RPMI7951 (cell line): ENCODE results near the gene FAM181A. TPM values are rescaled to one million over a fixed set of nuclear protein-coding genes. Genes with fewer than 3 reads are reported as not detected.
A peak's percentile ranks its signal among the peaks of the same experiment; 100 is the strongest.

Experiments used
- DNase-seq: peaks from one replicate; pipeline ENCODE4 v3.0.0-alpha.2; 2012; ENCODE audit warnings: low read depth
- total RNA-seq: library from RNA; depleted of rRNA; stranded (reverse); fragments of >200 nt; shearing (Covaris generic); gene quantifications from 2 replicates; pipeline ENCODE4 v1.2.3, GENCODE V29; 2014

Gene FAM181A
- total RNA-seq, 1 experiment from 2014 or later = not detected

DNA sequence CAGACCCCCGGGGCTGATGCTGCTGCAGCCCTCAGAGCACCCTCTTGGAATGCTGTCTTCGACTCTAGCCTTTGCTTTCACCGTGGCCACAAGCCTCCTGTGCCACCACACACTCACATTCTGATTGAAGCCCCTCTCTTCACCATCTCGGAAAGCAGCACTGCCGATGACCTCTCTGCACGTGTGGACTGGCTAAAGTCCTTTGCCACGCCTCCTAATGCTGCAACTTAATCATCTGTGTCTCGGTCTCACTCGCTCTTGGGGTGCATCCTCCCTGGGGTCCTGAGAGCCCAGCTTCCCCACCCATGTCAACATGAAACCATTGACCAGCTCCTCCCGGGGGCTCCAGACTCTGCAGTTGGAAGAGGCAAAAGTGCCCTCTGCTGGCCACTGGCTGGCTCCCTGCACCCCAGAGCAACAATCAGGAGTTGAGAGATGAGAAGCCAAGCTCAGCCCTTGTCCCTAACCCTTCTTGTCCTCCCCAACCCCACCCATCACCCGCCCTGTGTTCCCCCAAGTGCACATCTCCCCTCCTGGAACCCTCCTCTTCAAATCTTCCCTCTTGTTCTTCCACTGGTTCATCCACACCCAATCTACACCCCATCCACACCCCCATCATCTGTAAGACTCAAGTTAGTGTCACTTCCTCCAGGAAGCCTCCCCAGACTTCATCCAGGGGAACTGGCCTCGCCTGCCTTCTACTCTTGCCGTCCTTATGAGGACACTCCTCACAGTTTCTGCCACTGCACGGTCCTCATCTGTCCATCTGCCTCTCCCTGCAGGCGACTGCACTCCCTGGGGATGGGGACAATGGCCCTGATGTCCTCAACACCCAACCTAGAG lies 23.6 kb upstream of the FAM181A start:
- no peak for DNase-seq

DNA sequence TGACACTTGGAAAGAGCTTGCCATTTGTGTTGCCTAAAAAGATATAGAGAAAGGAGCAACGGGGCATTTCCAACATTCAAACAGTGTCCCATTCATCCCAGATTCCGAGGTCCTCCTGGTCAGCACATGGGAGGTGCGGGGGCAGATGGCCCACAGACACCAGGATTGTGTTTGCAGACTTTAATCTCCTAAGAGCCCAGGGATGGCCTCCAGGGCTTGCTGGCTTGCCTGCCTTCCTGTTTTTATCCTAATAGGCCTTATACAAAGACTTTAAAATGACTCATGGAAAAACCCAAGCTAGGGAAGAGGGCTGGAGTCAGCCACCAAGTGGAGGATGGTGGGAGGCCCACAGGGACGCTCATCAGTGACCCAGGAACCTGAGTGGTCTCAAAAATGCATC lies 21.5 kb upstream of the FAM181A start:
- peak; percentile 57 for DNase-seq

DNA sequence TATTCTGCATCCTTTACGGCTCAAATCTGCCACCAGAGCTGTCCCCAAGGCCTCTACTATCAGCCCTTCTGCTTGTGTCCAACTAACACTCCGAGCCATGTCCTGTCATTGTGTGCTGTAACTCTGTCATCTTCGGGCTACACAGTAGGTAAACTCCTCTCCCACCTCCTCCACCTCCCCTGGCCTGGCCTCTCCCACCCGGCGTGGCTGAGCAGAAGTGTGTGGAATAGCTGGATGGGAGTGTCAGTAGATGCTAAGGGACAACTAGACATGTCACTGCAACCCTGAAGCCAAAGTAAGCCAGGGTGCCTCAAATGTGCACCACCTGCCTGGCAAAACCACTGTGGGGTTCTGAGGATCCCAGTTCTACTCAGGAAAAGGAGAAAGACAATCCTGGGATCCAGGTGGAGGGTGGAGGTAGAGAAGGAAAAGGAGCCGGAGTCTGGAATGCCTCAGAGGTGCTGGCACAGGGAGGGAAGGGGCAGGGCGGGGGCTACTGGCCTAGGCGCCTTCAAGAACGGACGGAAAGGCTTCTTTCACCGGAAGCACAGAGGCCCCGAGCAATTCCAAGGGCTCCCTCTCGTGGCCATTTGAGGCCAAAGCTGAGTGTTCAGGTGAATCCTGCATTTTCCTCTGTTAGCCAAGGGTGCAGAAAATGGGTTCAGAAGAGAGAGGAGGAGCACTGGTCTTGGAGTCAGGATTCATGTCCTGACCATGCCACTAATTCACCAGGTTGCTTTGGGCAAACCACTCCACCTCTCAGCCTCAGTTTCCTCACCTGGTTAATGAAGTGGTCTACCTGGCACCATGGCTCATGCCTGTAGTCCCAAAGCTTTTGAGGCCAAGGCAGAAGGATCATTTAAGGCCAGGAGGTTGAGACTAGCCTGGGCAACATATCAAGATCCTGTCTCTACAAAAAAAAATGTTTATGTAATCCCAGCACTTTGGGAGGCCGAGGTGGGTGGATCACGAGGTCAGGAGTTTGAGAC lies 20.5 kb upstream of the FAM181A start:
- DNase-seq = peak; percentile 29

DNA sequence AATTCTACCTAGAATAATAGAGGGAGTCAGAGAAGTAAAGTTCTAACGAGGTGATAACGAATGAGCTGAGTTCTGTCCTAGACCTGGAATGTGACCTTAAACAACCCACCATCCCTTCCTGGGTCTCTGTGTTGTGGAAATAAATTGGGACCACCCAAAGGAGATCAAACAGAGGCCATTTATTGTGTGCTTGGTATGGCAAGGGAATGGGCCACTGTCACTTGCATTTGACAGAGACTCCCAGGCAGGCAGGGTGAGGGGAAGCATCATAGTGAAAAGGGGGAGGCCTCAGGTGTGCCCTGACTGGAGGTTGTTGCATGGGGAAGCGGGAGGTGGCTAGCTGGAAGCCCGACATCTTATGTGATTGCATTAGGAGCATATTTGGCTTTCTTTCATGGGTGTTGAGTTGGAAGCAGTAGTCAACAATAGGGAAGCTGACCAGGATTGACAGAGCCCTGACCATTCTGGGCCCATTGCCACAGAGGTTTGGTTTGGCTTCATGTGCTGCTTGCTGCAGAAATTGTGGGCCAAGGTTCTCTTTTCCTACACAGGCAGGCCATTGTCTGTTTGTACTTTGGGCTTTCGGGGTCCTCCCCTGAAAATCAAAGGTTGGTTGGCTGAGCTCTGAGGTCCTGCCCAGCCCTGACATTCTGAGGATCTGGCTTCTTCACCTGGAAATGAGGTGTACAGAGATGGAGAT lies 17.6 kb upstream of the FAM181A start:
- DNase-seq = no peak

DNA sequence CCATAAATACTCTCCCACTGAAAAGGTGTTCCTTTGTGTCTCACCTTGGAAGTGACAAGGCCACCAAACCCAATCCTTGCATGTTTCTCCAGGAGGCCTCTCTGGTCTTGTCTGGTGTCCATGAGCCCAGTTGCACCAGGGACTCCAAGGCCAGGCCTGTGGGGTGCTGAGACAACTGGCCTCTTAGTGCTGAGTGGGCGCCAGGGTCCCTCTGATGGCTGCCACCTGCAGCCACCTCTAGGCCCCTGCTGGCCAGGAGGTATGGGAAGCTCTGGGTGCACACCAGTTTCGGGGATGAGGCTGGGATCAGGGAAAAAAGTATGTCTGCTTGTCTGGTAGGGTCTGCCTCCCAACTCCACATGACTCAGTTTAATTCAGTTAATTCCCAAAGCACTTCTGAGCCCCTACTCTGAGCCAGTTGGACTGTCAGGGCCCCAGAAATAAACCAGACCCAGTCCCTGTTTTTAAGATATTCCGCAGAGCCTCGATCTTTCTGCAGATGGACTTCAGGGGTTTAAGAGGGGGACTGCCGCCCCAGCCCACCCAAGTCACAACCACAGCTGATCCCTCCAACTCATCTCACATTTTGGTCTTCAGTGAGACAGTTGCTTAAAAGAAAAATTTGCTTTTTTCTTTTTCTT lies 15.0 kb upstream of the FAM181A start:
- no peak for DNase-seq

DNA sequence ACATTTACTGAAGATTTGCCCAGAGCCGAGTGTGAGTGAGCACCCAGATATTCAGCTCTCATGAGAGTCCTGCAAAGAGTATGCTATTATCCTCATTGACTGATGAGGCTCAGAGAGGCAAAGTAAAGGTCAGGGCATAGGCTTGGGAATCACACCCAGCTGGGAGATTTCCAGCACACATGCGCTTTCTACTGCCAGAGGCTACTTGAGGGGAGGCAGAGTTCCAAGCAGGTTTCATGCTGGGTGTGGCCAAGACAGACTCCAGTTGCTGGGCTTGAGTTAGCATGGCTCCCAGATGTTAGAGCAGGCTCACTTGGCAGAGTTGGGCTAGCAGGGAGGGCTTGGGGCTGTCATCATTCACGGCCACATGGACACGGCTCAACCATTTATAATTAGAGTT lies 14.4 kb upstream of the FAM181A start:
- DNase-seq = peak; percentile 54

DNA sequence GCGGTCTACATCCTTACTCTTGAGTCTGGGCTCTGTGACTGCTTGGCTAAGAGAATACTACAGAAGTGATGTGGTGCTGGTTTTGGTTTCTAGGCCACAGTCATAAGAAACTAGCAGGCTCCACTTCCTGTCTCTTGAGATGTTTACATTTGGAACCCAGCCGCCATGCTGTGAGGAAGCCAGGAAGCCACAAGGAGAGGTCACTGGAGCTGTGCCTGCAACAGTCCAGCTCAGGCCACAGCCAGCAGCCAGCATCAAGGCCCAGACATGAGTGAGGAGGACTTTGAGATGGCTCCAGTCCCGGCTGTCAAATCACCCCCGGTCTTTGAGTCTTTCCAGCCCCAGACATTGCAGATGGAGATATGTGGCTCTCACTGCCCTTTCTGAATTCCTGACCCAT lies 12.9 kb upstream of the FAM181A start:
- DNase-seq = no peak

DNA sequence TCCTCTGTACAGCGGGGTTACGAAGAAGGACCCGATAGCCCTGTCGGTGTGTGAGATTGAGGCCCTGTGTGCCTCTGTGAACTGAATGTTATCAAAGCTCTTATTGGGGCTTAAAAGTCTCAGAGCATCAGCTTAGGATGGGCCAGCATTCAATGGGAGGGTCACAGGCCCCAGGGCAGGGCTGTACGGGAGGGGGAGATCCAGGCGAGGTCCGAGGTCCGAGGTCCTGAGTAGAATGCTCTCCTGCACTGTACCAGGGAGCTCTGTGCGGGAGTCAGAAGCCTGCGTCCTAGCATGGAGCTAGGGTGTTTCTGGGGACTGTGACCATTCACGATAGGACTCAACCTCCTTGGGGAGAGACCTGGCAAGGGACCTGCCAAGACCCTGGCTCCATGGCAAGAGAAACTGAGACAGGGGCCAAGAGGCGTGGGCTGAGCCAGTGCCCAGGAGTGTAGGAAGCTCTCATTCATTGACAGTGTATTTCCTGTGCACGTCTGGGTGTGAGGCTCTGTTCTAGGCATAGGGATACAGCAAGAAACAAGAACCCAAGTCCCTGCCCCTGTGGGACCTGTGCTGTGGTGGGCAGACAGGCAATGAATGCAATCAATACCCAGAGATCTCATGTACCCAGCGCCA lies 12.0 kb upstream of the FAM181A start:
- no peak for DNase-seq

DNA sequence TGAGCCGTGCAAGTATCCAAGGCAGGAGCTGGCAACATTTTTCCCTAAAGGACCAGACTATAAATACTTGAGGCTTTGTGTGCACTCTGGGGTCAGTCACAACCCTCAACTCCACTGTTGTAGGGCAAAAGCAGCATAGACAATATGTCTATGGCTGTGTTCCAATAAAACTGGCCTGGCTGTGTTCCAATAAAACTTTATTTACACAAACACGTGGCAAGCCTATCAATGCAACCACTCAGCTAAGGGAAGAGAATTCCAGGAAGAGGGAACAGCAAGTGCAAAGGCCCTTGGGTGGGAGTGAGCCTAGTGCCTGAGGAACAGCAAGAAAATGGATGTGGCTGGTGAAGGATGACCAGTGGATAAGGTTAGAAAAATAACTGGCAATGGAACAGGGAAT lies 11.3 kb upstream of the FAM181A start:
- no peak for DNase-seq

DNA sequence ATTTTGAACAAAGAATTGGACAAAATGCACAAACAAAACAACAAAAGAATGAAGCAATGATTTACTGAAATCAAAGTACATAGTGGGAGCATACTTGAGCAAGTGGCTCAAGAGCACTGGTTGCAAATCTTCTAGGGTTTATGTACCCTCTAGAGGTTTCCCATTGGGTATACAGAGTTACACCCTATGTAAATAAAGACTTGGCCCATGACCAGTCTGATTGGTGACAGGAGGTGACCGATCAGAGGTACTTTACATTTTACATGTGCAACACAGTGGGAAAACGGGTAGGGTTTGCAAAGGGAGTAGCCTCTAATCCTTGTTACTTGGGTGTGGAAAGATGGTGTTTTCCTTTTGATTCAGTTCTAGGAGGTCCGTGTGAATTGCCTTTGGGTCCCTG lies 10.6 kb upstream of the FAM181A start:
- no peak for DNase-seq

DNA sequence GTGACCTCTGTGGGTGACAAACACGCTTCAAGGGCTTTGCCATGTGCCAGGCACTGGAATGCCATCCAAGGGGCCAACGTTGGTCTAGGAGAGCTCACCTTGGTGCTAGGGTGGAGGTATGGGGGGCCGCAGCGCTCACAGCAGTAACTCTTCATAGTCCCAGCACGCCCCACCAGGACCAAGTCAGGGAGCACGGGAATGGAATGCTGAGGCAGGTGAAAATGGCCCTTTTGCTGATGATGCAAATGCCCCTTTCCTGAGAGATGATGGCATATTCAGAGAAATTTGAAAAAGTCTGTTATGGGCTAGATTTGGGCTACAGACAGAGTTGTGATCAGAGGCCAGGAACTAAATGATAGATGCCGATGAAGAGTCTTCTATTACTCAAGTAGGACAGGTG lies 10.0 kb upstream of the FAM181A start:
- DNase-seq = no peak

DNA sequence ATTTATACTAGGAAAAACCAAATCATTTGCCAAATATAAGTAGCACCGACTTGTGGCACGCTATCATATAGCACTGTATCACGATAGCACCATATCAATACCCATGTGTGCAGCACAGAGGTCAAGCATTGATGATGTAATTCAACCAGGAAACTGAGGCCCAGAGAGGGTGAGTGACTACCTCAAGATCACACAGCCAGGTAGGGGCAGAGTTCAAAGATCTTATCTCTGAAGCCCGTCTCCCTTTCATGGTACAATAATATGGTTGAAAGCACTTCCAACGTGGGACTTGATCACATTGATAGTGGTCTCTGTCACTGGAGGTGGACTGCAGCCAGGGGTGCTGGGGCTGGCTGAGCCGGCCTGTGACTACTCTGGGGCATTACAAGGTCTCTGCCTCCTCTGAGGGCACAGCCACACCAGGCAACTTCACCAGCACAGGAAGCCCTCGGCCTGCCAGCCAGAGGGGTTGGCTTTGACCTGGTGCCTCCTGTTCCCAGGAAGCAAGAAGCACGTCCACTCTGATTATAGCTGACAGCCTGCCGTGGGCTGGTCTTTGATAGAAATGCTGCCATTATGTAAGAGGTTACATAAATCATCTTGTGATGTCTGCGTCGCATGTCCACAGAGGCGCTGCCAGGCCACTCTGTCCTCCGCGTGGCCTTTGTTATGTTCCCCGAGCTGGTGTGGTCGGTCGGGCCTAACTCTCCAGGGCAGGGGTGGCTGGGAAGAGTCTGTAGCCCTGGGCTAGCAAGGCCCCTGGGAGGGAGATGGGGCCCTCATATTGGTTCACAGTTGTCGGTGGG lies 5.9 kb upstream of the FAM181A start:
- DNase-seq = no peak

DNA sequence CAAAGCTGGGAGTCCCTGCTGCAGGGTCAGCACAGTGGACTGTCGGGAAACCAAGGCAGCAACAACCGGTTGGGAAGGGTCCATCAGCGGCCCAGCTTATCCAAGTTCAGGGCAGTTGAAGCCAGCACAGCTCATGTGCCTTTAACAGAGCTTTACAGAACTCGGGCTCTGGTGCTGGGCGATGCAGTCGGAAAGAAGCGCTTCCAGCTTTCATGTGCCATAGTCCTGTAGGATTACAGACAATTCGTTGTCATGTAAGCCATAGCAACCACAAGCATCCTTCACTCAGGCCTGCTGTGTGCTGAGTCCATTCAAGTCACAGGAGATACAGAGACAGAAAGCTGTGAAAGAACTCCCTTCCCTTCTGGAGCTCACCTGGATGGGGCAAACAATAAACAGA lies 3.5 kb upstream of the FAM181A start:
- DNase-seq = no peak

DNA sequence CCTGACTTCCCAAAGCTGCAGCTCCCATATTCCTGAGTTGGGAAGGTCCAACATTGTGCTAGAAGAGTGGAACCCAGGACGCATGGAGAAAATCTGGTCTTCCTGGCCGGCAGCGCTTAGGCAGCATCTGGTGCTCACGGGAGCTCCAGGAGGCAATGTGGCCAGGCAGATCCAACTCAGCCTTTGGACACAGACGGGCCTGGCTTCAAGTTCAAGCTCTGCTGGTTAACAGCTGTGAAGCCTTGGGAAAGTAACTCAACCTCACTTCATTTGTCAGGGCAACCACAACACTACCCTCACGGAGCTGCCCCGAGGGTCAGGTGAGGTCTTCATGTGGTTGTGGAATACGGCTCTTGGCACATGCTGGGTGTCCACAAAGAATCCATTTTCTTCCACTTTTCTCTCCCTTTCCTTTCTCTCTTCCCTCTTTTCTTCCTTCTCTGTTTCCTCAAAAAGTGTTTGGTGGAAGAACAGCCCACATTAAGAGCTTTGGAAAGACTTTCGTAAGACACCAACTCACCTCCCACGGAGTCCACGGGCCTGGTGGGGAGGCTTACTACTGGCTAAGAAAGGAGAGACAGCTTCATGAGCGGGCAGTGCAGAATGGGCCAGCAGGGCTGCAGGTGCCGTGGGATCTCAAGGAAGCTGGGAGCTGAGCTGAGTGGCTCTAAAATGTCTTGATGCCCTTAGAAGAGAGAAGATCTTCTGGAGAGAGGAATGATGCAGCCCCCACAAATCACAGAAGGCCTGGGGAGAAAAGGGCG lies 2.4 kb upstream of the FAM181A start:
- DNase-seq = no peak

DNA sequence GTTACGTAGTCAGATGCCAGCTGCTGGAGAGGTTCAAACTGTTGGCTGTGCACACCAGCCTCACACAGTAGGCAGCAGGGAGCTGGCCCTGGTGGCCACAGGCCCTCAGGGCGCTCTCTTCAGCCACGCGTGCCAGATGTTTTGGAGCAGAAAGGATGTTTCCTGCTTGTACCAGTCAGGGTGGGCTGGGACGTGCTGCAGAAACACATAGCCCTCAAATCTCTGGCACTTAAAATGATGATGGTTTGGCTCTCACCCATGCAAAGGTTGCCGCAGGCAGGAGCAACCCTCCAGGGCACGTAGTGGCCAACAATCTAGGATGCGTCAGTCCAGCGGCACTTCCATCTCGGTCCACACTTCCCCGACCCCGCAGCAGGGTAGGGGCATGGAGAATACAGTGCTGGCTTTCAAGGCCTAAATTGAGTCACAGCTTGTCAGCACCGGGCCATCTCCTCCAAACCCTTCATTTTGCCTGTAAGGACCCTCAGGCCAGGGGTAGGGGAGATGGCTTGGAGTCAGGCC lies 1.7 kb upstream of the FAM181A start:
- DNase-seq = no peak

DNA sequence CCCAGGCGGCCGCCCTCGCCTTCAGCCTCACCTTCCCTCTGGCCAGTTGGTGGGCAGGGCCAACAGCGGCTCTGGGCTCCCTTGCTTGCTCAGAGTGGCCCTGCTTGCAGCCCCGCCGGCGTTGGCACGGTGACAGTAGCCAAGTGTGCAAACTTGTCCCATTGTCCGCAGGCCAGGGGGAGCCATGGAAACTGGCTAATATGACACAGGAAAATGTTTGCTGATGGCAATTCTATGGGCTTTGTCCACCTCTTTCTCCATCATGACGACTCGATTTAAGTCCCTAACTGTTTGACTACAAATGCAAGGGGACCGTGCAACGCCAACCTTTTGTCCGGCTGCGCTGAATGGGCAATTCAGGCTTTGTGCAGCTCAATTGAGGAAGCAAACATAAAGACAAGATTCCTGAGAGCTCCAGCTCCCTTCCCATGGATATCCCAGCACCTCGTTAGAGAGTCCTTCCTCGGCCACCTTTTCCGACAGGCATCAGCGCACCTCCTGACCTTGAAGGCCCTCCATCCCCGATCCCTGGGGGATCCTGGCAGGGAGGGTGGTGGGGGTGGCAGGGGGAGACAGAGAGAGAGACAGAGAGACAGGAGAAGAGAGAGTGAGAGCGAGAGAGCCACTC lies 785 bp upstream of the FAM181A start:
- DNase-seq = no peak

DNA sequence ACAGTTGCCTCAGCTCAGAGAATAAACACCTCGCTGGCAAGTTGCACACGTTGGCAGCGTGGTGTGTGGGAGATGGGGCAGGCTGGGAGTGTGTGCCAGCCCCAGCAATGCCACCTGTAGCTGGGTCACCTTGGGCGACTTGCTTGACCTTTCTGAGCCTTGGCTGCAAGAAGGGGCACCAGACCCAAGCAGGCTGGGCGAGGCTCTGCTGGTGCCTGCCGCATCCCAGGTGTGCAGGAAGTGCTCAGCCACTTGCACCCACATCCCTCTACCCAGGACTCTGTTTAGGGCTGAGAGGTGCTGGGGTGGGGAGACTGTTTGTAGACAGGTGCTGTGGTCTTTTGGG lies 629 bp downstream of the FAM181A start:
- DNase-seq = no peak

DNA sequence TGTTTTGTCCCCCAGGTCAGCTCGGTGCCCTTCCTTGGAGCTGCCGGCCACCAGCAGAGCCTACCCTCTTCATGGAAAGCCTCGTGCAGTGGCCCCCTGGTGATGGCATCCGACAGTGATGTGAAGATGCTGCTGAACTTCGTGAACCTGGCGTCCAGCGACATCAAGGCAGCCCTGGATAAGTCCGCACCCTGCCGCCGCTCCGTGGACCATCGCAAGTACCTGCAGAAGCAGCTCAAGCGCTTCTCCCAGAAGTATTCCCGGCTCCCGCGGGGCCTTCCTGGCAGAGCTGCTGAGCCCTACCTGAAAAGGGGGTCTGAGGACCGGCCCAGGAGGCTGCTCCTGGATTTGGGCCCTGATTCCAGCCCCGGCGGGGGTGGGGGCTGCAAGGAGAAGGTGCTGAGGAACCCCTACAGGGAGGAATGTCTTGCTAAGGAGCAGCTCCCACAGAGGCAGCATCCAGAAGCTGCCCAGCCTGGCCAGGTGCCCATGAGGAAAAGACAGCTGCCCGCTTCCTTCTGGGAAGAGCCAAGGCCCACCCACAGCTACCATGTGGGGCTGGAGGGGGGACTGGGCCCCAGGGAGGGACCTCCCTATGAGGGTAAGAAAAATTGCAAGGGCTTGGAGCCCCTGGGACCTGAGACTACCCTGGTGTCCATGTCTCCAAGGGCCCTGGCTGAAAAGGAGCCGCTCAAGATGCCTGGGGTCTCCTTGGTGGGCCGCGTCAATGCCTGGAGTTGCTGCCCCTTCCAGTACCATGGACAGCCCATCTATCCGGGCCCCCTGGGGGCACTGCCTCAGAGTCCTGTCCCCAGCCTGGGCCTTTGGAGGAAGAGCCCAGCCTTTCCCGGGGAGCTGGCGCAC lies 1.3 kb downstream of the FAM181A start:
- DNase-seq = no peak
